ENCODE results near the gene PERM1. TPM values are rescaled to one million over a fixed set of nuclear protein-coding genes. Genes with fewer than 3 reads are reported as not detected.
A peak's percentile ranks its signal among the peaks of the same experiment; 100 is the strongest.

Gene PERM1
- total RNA-seq, 1 experiment from 2014 or later: not detected

- Mint-ChIP-seq H3K4me3 (no peak overlapping the region), H3K36me3 (no peaks in the 10 kb centered on the region), H3K27me3 (ENCODE audit: low read depth) (peaks cover 64% of the 10 kb centered on the region), H3K9me3 (peaks cover 12% of the 10 kb centered on the region), H3K4me1 (no peaks in the 10 kb centered on the region), H3K27ac (no peak overlapping the region)
- DNase-seq (ENCODE audit: low spot score) (no peak), ATAC-seq (no peak)
- TF ChIP-seq FOXJ3 (CRISPR knock-in tag; IDR thresholded peaks at IDR 0.05; ENCODE audit: borderline replicate concordance): no peak
- TF ChIP-seq, protein P1, sequence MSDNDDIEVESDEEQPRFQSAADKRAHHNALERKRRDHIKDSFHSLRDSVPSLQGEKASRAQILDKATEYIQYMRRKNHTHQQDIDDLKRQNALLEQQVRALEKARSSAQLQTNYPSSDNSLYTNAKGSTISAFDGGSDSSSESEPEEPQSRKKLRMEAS (CRISPR knock-in tag; IDR thresholded peaks at IDR 0.05): no peak
- TF ChIP-seq NR1H2 (CRISPR knock-in tag; IDR thresholded peaks at IDR 0.05): no peak
- TF ChIP-seq, protein P2, sequence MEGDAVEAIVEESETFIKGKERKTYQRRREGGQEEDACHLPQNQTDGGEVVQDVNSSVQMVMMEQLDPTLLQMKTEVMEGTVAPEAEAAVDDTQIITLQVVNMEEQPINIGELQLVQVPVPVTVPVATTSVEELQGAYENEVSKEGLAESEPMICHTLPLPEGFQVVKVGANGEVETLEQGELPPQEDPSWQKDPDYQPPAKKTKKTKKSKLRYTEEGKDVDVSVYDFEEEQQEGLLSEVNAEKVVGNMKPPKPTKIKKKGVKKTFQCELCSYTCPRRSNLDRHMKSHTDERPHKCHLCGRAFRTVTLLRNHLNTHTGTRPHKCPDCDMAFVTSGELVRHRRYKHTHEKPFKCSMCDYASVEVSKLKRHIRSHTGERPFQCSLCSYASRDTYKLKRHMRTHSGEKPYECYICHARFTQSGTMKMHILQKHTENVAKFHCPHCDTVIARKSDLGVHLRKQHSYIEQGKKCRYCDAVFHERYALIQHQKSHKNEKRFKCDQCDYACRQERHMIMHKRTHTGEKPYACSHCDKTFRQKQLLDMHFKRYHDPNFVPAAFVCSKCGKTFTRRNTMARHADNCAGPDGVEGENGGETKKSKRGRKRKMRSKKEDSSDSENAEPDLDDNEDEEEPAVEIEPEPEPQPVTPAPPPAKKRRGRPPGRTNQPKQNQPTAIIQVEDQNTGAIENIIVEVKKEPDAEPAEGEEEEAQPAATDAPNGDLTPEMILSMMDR (IDR thresholded peaks at IDR 0.05): no peak
- peak; percentile 32; the same call in 1 of the 2 replicates for TF ChIP-seq HMGA2 (CRISPR knock-in tag; IDR thresholded peaks at IDR 0.05)
- CTCF ChIA-PET: interaction anchor here (0.5 to 6.3 kb wide), 35 partner anchors 9 to 307 kb away, joined by 3 to 77 read pairs (median 4); partner anchors contain the start of genes HES4, ISG15, PLEKHN1 and RNF223
- POLR2A ChIA-PET: interaction anchor here (1.2 kb wide), 1 partner anchor 56 kb away, joined by 5 read pairs; no protein-coding TSS in a partner anchor
Observed at GRCh38 chr1:984476-984814, 2.6 kb upstream of the PERM1 start.

- TF ChIP-seq SMAD3 (CRISPR knock-in tag; IDR thresholded peaks at IDR 0.05; ENCODE audit: borderline replicate concordance) (no peak), ZNF423 (CRISPR knock-in tag; IDR thresholded peaks at IDR 0.05) (no peak), RELA (CRISPR knock-in tag; IDR thresholded peaks at IDR 0.05; ENCODE audit: borderline replicate concordance) (no peak), ATF1 (CRISPR knock-in tag; IDR thresholded peaks at IDR 0.05) (no peak)
- TF ChIP-seq, protein P3, sequence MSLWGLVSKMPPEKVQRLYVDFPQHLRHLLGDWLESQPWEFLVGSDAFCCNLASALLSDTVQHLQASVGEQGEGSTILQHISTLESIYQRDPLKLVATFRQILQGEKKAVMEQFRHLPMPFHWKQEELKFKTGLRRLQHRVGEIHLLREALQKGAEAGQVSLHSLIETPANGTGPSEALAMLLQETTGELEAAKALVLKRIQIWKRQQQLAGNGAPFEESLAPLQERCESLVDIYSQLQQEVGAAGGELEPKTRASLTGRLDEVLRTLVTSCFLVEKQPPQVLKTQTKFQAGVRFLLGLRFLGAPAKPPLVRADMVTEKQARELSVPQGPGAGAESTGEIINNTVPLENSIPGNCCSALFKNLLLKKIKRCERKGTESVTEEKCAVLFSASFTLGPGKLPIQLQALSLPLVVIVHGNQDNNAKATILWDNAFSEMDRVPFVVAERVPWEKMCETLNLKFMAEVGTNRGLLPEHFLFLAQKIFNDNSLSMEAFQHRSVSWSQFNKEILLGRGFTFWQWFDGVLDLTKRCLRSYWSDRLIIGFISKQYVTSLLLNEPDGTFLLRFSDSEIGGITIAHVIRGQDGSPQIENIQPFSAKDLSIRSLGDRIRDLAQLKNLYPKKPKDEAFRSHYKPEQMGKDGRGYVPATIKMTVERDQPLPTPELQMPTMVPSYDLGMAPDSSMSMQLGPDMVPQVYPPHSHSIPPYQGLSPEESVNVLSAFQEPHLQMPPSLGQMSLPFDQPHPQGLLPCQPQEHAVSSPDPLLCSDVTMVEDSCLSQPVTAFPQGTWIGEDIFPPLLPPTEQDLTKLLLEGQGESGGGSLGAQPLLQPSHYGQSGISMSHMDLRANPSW (CRISPR knock-in tag; conservative IDR thresholded peaks at IDR 0.05; ENCODE audit: low read depth): no peak
- TF ChIP-seq, protein P2 (IDR thresholded peaks at IDR 0.05): peak; percentile 98
- TF ChIP-seq, protein P4, sequence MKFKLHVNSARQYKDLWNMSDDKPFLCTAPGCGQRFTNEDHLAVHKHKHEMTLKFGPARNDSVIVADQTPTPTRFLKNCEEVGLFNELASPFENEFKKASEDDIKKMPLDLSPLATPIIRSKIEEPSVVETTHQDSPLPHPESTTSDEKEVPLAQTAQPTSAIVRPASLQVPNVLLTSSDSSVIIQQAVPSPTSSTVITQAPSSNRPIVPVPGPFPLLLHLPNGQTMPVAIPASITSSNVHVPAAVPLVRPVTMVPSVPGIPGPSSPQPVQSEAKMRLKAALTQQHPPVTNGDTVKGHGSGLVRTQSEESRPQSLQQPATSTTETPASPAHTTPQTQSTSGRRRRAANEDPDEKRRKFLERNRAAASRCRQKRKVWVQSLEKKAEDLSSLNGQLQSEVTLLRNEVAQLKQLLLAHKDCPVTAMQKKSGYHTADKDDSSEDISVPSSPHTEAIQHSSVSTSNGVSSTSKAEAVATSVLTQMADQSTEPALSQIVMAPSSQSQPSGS (CRISPR knock-in tag; IDR thresholded peaks at IDR 0.05; ENCODE audit: borderline replicate concordance, low read depth): no peak
- CTCF ChIA-PET: interaction anchor here (0.6 to 6.3 kb wide), 36 partner anchors 8 to 308 kb away, joined by 3 to 77 read pairs (median 4); partner anchors contain the start of genes HES4, ISG15, PLEKHN1 and TTLL10
- Mint-ChIP-seq H3K27ac (no peak overlapping the region), H3K4me3 (no peak overlapping the region), H3K36me3 (no peaks in the 10 kb centered on the region), H3K27me3 (ENCODE audit: low read depth) (peaks cover 59% of the 10 kb centered on the region), H3K4me1 (no peaks in the 10 kb centered on the region), H3K9me3 (peaks cover 9% of the 10 kb centered on the region)
- DNase-seq (ENCODE audit: low spot score): peak; percentile 85
- ATAC-seq: peak; percentile 92
- POLR2A ChIA-PET: interaction anchor here (1.2 kb wide), 1 partner anchor 57 kb away, joined by 5 read pairs; no protein-coding TSS in a partner anchor
Observed at GRCh38 chr1:983798-984475, 2.0 kb upstream of the PERM1 start.

All from WTC11 (cell line).